Testis (tissue), 2 donors: Measurements from ENCODE around the gene KCNE4.

Experiments used
- CTCF ChIP-seq, 3 experiments: fragments of 450-650 bp in 2 of 3; fragments of 200-600 bp in 1 of 3; sonication (generic) in 1 of 3; IDR thresholded peaks; one replicate each; pipeline ENCODE4 v1.5.1; 2016 to 2019; ENCODE audit warnings: antibody characterized with exemption in 3 of 3, mild to moderate bottlenecking in 2 of 3, moderate library complexity in 1 of 3
- POLR2A ChIP-seq: fragments of 450-650 bp; IDR thresholded peaks from one replicate; pipeline ENCODE4 v1.6.1; 2017; ENCODE audit warnings: antibody characterized with exemption, mild to moderate bottlenecking, moderate library complexity

GRCh38 chr2:223046470-223047040 lies 5.4 kb upstream of the KCNE4 start:
- TF ChIP-seq CTCF (IDR thresholded peaks at IDR 0.05) = no peak
- TF ChIP-seq POLR2A = no peak
